Islet of Langerhans (tissue), 1 donor: Measurements from ENCODE around the gene BUB1.
"Not testable (repeated sequence)": the region's sequence is repeated elsewhere in the genome, so short reads cannot be mapped to it uniquely, and the experiment has no call there.

ENCODE experiments used
- FAIRE-seq: peaks from one replicate; lab custom pipeline; 2011; peaks lifted over from hg19 to GRCh38; lab: Jason Lieb, UNC

The BUB1 gene

DNA sequence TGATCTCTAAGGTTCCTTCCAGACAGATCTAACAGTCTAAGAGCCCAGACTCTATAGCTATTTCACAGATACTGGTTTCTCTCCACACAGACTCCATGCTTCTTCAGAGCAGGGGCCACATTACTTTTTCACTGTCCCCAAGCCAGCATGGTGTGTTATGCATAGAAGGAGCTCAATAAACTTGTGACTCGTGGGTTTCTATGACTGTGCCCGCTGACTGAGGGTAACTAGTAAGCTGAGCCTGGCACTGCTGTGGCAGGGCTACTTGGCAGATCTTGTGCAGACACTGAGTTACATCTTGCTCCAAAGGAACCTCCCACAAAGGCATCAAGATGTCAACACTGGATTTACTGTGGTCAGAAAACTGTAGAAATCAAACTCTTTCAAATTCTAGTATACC, 85.9 kb downstream of the BUB1 start:
- FAIRE-seq: not testable (repeated sequence)

DNA sequence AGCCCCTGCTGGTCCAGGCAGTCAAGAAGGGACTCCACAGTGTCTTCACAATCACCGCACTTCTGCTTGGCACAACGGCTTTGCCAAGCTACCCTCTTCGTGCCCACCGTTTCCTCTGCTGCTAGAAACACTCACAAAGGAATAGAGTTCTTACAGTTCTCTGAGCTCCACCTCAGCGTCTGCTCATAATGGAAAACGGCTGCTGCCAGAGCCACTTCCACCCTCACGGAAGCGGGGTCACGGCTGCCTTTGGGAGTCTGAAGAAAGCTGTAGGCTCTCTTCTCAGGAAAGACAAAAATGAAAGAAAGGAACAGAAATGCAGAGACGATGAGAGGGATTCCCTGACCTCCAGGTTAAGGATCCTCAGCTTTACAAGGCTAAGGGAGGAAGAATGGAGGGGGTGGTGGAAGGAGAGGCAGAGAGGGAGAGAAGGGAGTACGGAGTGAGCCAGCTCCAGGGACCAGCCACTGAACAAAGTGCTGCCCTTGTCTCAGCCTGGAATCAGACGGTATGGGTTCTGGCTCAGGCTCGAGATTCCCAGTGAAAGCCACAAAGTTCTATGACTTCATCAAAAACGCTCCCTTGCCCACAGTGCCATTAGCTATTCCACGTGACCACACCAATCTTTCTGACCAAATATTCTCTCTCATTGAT, 88.1 kb downstream of the BUB1 start:
- FAIRE-seq: not testable (repeated sequence)

- FAIRE-seq: not testable (repeated sequence)
These were observed 89.3 kb downstream of the BUB1 start for GRCh38 chr2:110588520-110588919.
